Fibroblast of lung (primary cell): ENCODE measurements around the gene ACAP3. TPM values are rescaled to one million over a fixed set of nuclear protein-coding genes. Genes with fewer than 3 reads are reported as not detected.

ENCODE experiments used
- DNase-seq, 2 donors: peaks; one replicate each; pipeline versions ENCODE4 v3.0.0 to v3.0.0-alpha.2; 2010; ENCODE audit warnings: low read depth in 2 of 2
- H2AFZ ChIP-seq: 2 replicates; pipeline ENCODE4 v1.5.1; 2012; ENCODE audit warnings: low read length, control low read depth, inconsistent platforms
- H3K27ac ChIP-seq: 2 replicates; pipeline ENCODE4 v1.5.1; 2011; ENCODE audit warnings: low read length, control low read depth; ENCODE audit not compliant: insufficient read depth
- H3K27me3 ChIP-seq: 2 replicates; pipeline ENCODE4 v1.5.1; 2011; ENCODE audit warnings: mild to moderate bottlenecking, low read length; ENCODE audit not compliant: control insufficient read depth, insufficient read depth
- H3K36me3 ChIP-seq: 2 replicates; pipeline ENCODE4 v1.5.1; 2011; ENCODE audit warnings: low read length; ENCODE audit not compliant: control insufficient read depth, insufficient read depth
- H3K4me1 ChIP-seq: 2 replicates; pipeline ENCODE4 v1.5.1; 2011; ENCODE audit warnings: low read length; ENCODE audit not compliant: control insufficient read depth, insufficient read depth; ENCODE audit errors: extremely low read depth
- H3K4me2 ChIP-seq: 2 replicates; pipeline ENCODE4 v1.5.1; 2011; ENCODE audit warnings: low read length, control low read depth; ENCODE audit not compliant: insufficient read depth; ENCODE audit errors: extremely low read depth
- H3K4me3 ChIP-seq, 4 experiments: fragments of 200-600 bp in 1 of 4; sonication (generic) in 1 of 4; replicated peaks in 1 of 4; 2 replicates each; pipeline ENCODE4 v1.5.1; 2011 to 2016; ENCODE audit warnings: low read length in 4 of 4, low read depth in 3 of 4, mild to moderate bottlenecking in 3 of 4, control low read depth in 2 of 4, inconsistent platforms in 1 of 4, mixed read lengths in 1 of 4; ENCODE audit not compliant: insufficient read depth in 1 of 4; ENCODE audit errors: control extremely low read depth in 1 of 4
- H3K79me2 ChIP-seq: 2 replicates; pipeline ENCODE4 v1.5.1; 2012; ENCODE audit warnings: mild to moderate bottlenecking, low read length, inconsistent platforms; ENCODE audit not compliant: control insufficient read depth, insufficient read depth
- H3K9ac ChIP-seq: 2 replicates; pipeline ENCODE4 v1.5.1; 2011; ENCODE audit warnings: mild to moderate bottlenecking, low read length, control low read depth; ENCODE audit not compliant: insufficient read depth
- H3K9me3 ChIP-seq: 2 replicates; pipeline ENCODE4 v1.5.1; 2012; ENCODE audit warnings: low read depth, low read length; ENCODE audit not compliant: control insufficient read depth, insufficient read depth
- H4K20me1 ChIP-seq: 2 replicates; pipeline ENCODE4 v1.5.1; 2011; ENCODE audit warnings: low read length; ENCODE audit not compliant: control insufficient read depth, insufficient read depth; ENCODE audit errors: extremely low read depth
- CTCF ChIP-seq, 2 donors: IDR thresholded peaks in 1 of 2; conservative IDR thresholded peaks in 1 of 2; 1 replicate in 1 of 2; 2 replicates in 1 of 2; pipeline ENCODE4 v1.5.1; 2011 to 2012; ENCODE audit warnings: low read length in 2 of 2, control low read depth in 1 of 2, inconsistent platforms in 1 of 2, low read depth in 1 of 2, mild to moderate bottlenecking in 1 of 2
- EZH2 ChIP-seq: IDR thresholded peaks from 2 replicates; pipeline ENCODE4 v1.5.1; 2012; ENCODE audit warnings: low read length, control low read depth, mild to moderate bottlenecking; ENCODE audit errors: missing control alignments
- polyA plus RNA-seq, 2 donors: library from polyadenylated mRNA; depleted of rRNA in 1 of 2; stranded (reverse) in 1 of 2; unstranded in 1 of 2; fragments of >200 nt; gene quantifications; 2 replicates each; pipeline ENCODE4 v1.2.1, GENCODE V29; 2011 to 2012; ENCODE audit warnings: missing spikeins in 1 of 2
- total RNA-seq: library from RNA; depleted of rRNA; stranded (reverse); fragments of >200 nt; gene quantifications from 2 replicates; pipeline ENCODE4 v1.2.1, GENCODE V29; 2014

Gene ACAP3
- total and polyA plus RNA-seq, 2 donors (not counting 1 experiment from before 2014, with no cell fraction given) = 15.3 to 50.9 TPM

GRCh38 chr1:1296070-1297061 lies 11.4 kb downstream of the ACAP3 start:
- no peak for DNase-seq
- no peak overlapping the region for H2AFZ ChIP-seq
- TF ChIP-seq EZH2 (no peak), CTCF (conservative IDR thresholded peaks at IDR 0.05 in 1 of 2, IDR thresholded peaks at IDR 0.05 in 1 of 2; ENCODE audit: low read depth in 1 of 2, low read length in 2 of 2) (no peak)
- H3K36me3 ChIP-seq = peaks cover 36% of the 10 kb centered on the region
- H3K79me2 ChIP-seq = no peaks in the 10 kb centered on the region
- no peak overlapping the region for H3K4me3 ChIP-seq
- H3K27me3 ChIP-seq = no peaks in the 10 kb centered on the region
- no peaks in the 10 kb centered on the region for H3K4me1 ChIP-seq
- H3K9me3 ChIP-seq = no peaks in the 10 kb centered on the region
- H3K9ac ChIP-seq = no peak overlapping the region
- no peak overlapping the region for H3K27ac ChIP-seq
- H3K4me2 ChIP-seq = no peak overlapping the region
- no peaks in the 10 kb centered on the region for H4K20me1 ChIP-seq

GRCh38 chr1:1295154-1295923 lies 12.4 kb downstream of the ACAP3 start:
- no peaks in the 10 kb centered on the region for H3K27me3 ChIP-seq
- H3K4me3 ChIP-seq = no peak overlapping the region
- H2AFZ ChIP-seq = no peak overlapping the region
- H3K4me1 ChIP-seq = no peaks in the 10 kb centered on the region
- no peak for DNase-seq
- no peak for TF ChIP-seq CTCF (conservative IDR thresholded peaks at IDR 0.05 in 1 of 2, IDR thresholded peaks at IDR 0.05 in 1 of 2; ENCODE audit: low read depth in 1 of 2, low read length in 2 of 2)
- TF ChIP-seq EZH2 = no peak
- peaks cover 35% of the 10 kb centered on the region for H3K36me3 ChIP-seq
- H4K20me1 ChIP-seq = no peaks in the 10 kb centered on the region
- no peak overlapping the region for H3K27ac ChIP-seq
- no peak overlapping the region for H3K9ac ChIP-seq
- no peak overlapping the region for H3K4me2 ChIP-seq
- H3K79me2 ChIP-seq = no peaks in the 10 kb centered on the region
- no peaks in the 10 kb centered on the region for H3K9me3 ChIP-seq

GRCh38 chr1:1294250-1294890 lies 13.4 kb downstream of the ACAP3 start:
- no peak overlapping the region for H3K4me2 ChIP-seq
- no peak for DNase-seq
- H3K4me1 ChIP-seq = no peaks in the 10 kb centered on the region
- no peak overlapping the region for H2AFZ ChIP-seq
- H3K27ac ChIP-seq = no peak overlapping the region
- H3K79me2 ChIP-seq = no peaks in the 10 kb centered on the region
- no peaks in the 10 kb centered on the region for H3K9me3 ChIP-seq
- peaks cover 29% of the 10 kb centered on the region for H3K36me3 ChIP-seq
- H3K9ac ChIP-seq = no peak overlapping the region
- no peaks in the 10 kb centered on the region for H3K27me3 ChIP-seq
- H4K20me1 ChIP-seq = no peaks in the 10 kb centered on the region
- TF ChIP-seq CTCF (conservative IDR thresholded peaks at IDR 0.05 in 1 of 2, IDR thresholded peaks at IDR 0.05 in 1 of 2; ENCODE audit: low read depth in 1 of 2, low read length in 2 of 2) = no peak
- no peak for TF ChIP-seq EZH2
- no peak overlapping the region for H3K4me3 ChIP-seq
